Smooth muscle cell (in vitro differentiated cells): ENCODE measurements around the gene TMPRSS11D. TPM values are rescaled to one million over a fixed set of nuclear protein-coding genes. Genes with fewer than 3 reads are reported as not detected.

Experiments
- DNase-seq: peaks from one replicate; lab custom pipeline; 2025; ENCODE audit not compliant: unreplicated experiment; lab: John Stamatoyannopoulos, UW
- H2AFZ ChIP-seq: fragments of 200-600 bp; sonication (generic); 2 replicates; pipeline ENCODE4 v1.6.0; 2016; ENCODE audit warnings: antibody characterized with exemption, low read depth, mild to moderate bottlenecking
- H3F3A ChIP-seq: fragments of 200-600 bp; sonication (generic); 2 replicates; pipeline ENCODE4 v1.6.0; 2017; ENCODE audit warnings: antibody characterized with exemption, low read depth
- H3K27ac ChIP-seq: fragments of 200-600 bp; sonication (generic); 2 replicates; pipeline ENCODE4 v1.5.1; 2016; ENCODE audit warnings: low read depth, mild to moderate bottlenecking
- H3K27me3 ChIP-seq: fragments of 200-600 bp; sonication (generic); 2 replicates; pipeline ENCODE4 v1.6.1; 2016; ENCODE audit warnings: low read depth, mild to moderate bottlenecking
- H3K36me3 ChIP-seq: fragments of 200-600 bp; sonication (generic); 2 replicates; pipeline ENCODE4 v1.5.1; 2016; ENCODE audit warnings: low read depth
- H3K4me1 ChIP-seq: fragments of 200-600 bp; sonication (generic); 2 replicates; pipeline ENCODE4 v1.5.1; 2016; ENCODE audit warnings: low read depth
- H3K4me2 ChIP-seq: fragments of 200-600 bp; sonication (generic); 2 replicates; pipeline ENCODE4 v1.6.0; 2016; ENCODE audit warnings: mild to moderate bottlenecking
- H3K4me3 ChIP-seq: fragments of 200-600 bp; sonication (generic); 2 replicates; pipeline ENCODE4 v1.5.1; 2016; ENCODE audit warnings: mild to moderate bottlenecking
- H3K79me2 ChIP-seq: fragments of 200-600 bp; sonication (generic); 2 replicates; pipeline ENCODE4 v1.6.0; 2016; ENCODE audit warnings: low read depth, mild to moderate bottlenecking
- H3K9ac ChIP-seq: fragments of 200-600 bp; sonication (generic); 2 replicates; pipeline ENCODE4 v1.6.0; 2016; ENCODE audit warnings: low read depth
- H3K9me3 ChIP-seq: fragments of 200-600 bp; sonication (generic); replicated peaks from 2 replicates; pipeline ENCODE4 v1.5.1; 2016; ENCODE audit warnings: low read depth
- H4K20me1 ChIP-seq: fragments of 200-600 bp; sonication (generic); 2 replicates; pipeline ENCODE4 v1.6.0; 2016; ENCODE audit warnings: low read depth
- WGBS: methylation state at CpG from one replicate; pipeline ENCODE4 v1.1.7; 2016; ENCODE audit warnings: low lambda C conversion rate; 5-methylcytosine and 5-hydroxymethylcytosine counted together
- polyA plus RNA-seq: library from polyadenylated mRNA; unstranded; fragments of >200 nt; fragmentation: Nextera tagmentation; extraction: Ambion mirVana; gene quantifications from 2 replicates; pipeline ENCODE4 v1.2.1, GENCODE V29; 2016
- total RNA-seq: library from RNA; depleted of rRNA; stranded (reverse); fragments of >200 nt; gene quantifications from 2 replicates; pipeline ENCODE4 v1.2.3, GENCODE V29; 2014
- TF ChIP-seq, protein P1 (sequence below): fragments of 200-600 bp; sonication (generic); IDR thresholded peaks from 2 replicates; pipeline ENCODE4 v1.5.1; 2017; ENCODE audit warnings: borderline replicate concordance, mild to moderate bottlenecking, antibody characterized with exemption; ENCODE audit not compliant: insufficient read depth, poor library complexity, severe bottlenecking

Gene TMPRSS11D
- total and polyA plus RNA-seq, 2 experiments from 2014 or later = not detected

DNA sequence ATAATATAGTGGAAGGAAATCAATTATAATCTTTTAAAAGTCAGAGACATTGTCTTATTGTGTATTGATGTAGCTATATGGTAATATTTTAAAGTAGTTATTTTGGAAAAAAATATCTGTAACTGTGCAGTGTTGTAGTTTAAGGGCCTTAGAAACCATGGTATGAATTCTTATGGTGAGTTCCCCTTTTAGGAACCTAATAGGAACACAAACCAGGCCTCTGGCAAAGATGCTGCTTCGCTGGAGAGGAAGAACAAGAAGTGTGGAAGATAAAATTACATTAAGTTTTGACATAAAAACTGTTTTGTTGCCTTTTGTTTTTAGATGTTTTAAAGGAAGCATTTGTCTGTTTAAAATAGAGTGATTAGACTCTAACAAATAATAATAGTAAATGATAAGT lies 10.9 kb upstream of the TMPRSS11D start:
- no peak overlapping the region for H3K4me3 ChIP-seq
- no peaks in the 10 kb centered on the region for H3K4me1 ChIP-seq
- no peaks in the 10 kb centered on the region for H3F3A ChIP-seq
- WGBS = 97% methylated on average over 1 of the region's 1 CpG
- no peaks in the 10 kb centered on the region for H3K27me3 ChIP-seq
- no peak overlapping the region for H3K9ac ChIP-seq
- TF ChIP-seq, protein P1, sequence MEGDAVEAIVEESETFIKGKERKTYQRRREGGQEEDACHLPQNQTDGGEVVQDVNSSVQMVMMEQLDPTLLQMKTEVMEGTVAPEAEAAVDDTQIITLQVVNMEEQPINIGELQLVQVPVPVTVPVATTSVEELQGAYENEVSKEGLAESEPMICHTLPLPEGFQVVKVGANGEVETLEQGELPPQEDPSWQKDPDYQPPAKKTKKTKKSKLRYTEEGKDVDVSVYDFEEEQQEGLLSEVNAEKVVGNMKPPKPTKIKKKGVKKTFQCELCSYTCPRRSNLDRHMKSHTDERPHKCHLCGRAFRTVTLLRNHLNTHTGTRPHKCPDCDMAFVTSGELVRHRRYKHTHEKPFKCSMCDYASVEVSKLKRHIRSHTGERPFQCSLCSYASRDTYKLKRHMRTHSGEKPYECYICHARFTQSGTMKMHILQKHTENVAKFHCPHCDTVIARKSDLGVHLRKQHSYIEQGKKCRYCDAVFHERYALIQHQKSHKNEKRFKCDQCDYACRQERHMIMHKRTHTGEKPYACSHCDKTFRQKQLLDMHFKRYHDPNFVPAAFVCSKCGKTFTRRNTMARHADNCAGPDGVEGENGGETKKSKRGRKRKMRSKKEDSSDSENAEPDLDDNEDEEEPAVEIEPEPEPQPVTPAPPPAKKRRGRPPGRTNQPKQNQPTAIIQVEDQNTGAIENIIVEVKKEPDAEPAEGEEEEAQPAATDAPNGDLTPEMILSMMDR = no peak
- H3K79me2 ChIP-seq = no peaks in the 10 kb centered on the region
- H3K9me3 ChIP-seq = no peaks in the 10 kb centered on the region
- no peaks in the 10 kb centered on the region for H4K20me1 ChIP-seq
- H3K4me2 ChIP-seq = no peak overlapping the region
- no peak overlapping the region for H3K27ac ChIP-seq
- no peak overlapping the region for H2AFZ ChIP-seq
- DNase-seq = no peak
- no peaks in the 10 kb centered on the region for H3K36me3 ChIP-seq

DNA sequence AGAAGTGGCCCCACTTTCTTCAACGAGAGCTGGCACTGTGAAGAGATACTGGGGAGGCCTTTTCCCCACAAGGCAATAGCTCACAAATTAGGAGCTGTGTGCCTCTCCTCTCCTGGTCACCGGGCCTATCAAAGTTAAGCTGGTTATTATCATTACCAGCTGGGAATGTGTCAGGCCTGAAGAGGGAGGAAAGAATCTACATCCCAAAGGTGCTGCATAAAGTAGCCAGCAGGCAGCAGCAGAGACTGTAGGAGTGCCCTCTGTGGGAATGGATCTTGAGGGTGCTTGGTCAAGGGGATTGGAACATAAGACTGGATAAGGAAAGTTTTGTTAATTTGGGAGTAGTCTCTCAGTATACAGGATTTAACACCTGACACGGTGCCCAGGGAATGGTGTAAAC lies 9.1 kb upstream of the TMPRSS11D start:
- Histone ChIP-seq H3K4me1 (no peaks in the 10 kb centered on the region), H3K79me2 (no peaks in the 10 kb centered on the region), H3K9me3 (no peaks in the 10 kb centered on the region), H4K20me1 (no peaks in the 10 kb centered on the region), H3K36me3 (no peaks in the 10 kb centered on the region), H3K27ac (no peak overlapping the region), H3K27me3 (no peaks in the 10 kb centered on the region), H3K4me3 (no peak overlapping the region), H3K9ac (no peak overlapping the region), H3F3A (no peaks in the 10 kb centered on the region), H3K4me2 (no peak overlapping the region), H2AFZ (no peak overlapping the region)
- DNase-seq = no peak
- 62% methylated on average over 3 of the region's 3 CpGs for WGBS
- TF ChIP-seq, protein P1 = no peak

DNA sequence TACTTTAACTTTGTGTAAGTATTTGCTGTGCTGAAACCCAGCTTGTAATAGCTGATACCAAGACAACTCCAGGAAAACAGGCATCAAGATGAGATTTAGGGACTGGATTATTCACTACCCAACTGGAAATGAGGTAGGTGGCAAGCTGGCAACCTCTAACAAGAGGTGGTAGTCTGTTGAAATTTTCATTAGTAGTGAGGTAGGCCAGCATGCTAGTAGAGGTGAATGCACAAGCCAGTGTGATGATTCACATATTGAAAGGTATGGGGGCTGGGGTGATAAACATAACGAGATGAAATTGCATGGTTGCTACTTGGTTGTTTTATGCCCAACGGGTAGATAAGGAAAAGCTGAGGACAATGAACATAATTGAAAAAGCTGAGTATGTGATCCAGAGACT lies 8.5 kb upstream of the TMPRSS11D start:
- H2AFZ ChIP-seq = no peak overlapping the region

DNA sequence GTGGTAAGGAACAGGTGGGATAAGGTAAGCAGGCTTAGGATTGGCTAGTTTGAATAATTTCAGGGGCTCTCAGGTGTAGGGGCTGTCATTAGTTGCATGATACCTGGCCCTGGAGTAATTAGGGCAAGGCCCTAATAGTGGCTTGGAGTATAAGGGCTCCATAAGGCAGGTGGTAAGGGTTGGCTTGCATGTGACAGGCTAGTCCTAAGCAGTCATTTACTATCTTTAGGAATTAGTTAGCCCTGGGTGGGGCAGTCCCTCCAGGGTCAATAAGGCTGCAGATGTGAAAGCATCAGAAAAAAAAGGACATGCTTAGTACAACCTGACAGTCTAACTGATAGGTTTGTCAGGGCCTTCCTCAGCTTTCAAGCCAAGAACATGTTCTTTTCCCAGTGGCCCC lies 7.8 kb upstream of the TMPRSS11D start:
- H4K20me1 ChIP-seq = no peaks in the 10 kb centered on the region
- H3K9me3 ChIP-seq = no peaks in the 10 kb centered on the region
- H3K4me1 ChIP-seq = no peaks in the 10 kb centered on the region
- H3K27ac ChIP-seq = no peak overlapping the region
- H2AFZ ChIP-seq = no peak overlapping the region
- TF ChIP-seq, protein P1 = no peak
- no peak for DNase-seq
- no peaks in the 10 kb centered on the region for H3K36me3 ChIP-seq
- H3K27me3 ChIP-seq = no peaks in the 10 kb centered on the region
- H3K9ac ChIP-seq = no peak overlapping the region
- no peak overlapping the region for H3K4me2 ChIP-seq
- H3K4me3 ChIP-seq = no peak overlapping the region
- no peaks in the 10 kb centered on the region for H3F3A ChIP-seq
- H3K79me2 ChIP-seq = no peaks in the 10 kb centered on the region

More for the DNA sequence above, 8.5 kb upstream of the TMPRSS11D start:
- Histone ChIP-seq H3K9ac (no peak overlapping the region), H3K4me3 (no peak overlapping the region), H3K27me3 (no peaks in the 10 kb centered on the region), H3F3A (no peaks in the 10 kb centered on the region), H3K27ac (no peak overlapping the region), H3K9me3 (no peaks in the 10 kb centered on the region), H3K4me1 (no peaks in the 10 kb centered on the region), H3K36me3 (no peaks in the 10 kb centered on the region), H3K79me2 (no peaks in the 10 kb centered on the region), H4K20me1 (no peaks in the 10 kb centered on the region), H3K4me2 (no peak overlapping the region)
- no peak for DNase-seq
- 84% methylated on average over 2 of the region's 2 CpGs for WGBS
- TF ChIP-seq, protein P1 = no peak
